GM19193 (cell line): ENCODE measurements around the gene RHOT2.

Source experiments
- POLR2A ChIP-seq: IDR thresholded peaks from 4 replicates; pipeline ENCODE4 v1.6.1; 2011; ENCODE audit not compliant: insufficient read depth, insufficient read length; ENCODE audit errors: extremely low read depth

RHOT2 gene

GRCh38 chr16:684961-685696 is 17.2 kb downstream of the RHOT2 start:
- no peak for TF ChIP-seq POLR2A

GRCh38 chr16:685967-686366 is 18.0 kb downstream of the RHOT2 start:
- no peak for TF ChIP-seq POLR2A

- TF ChIP-seq POLR2A: no peak
Measured at GRCh38 chr16:686459-687260, 18.7 kb downstream of the RHOT2 start.

GRCh38 chr16:687499-687898 is 19.6 kb downstream of the RHOT2 start:
- TF ChIP-seq POLR2A: no peak

GRCh38 chr16:689175-689897 is 21.4 kb downstream of the RHOT2 start:
- no peak for TF ChIP-seq POLR2A

GRCh38 chr16:692356-693108 is 24.6 kb downstream of the RHOT2 start:
- TF ChIP-seq POLR2A: no peak

- no peak for TF ChIP-seq POLR2A
Measured at GRCh38 chr16:693364-693763, 25.4 kb downstream of the RHOT2 start.

GRCh38 chr16:693766-694165 is 25.8 kb downstream of the RHOT2 start:
- TF ChIP-seq POLR2A: no peak

GRCh38 chr16:694187-694862 is 26.4 kb downstream of the RHOT2 start:
- TF ChIP-seq POLR2A: no peak

- no peak for TF ChIP-seq POLR2A
Measured at GRCh38 chr16:694863-695354, 27.0 kb downstream of the RHOT2 start.

GRCh38 chr16:695355-696089 is 27.6 kb downstream of the RHOT2 start:
- peak; percentile 33 for TF ChIP-seq POLR2A

GRCh38 chr16:698911-699671 is 31.2 kb downstream of the RHOT2 start:
- TF ChIP-seq POLR2A: no peak
